Stimulated activated CD4-positive, alpha-beta T cell treated with anti-CD3 and anti-CD28 coated beads, TNF-alpha, amount 100 ng/mL, for 4 hours (primary cell): Measurements from ENCODE around the gene ZNF593OS.

Experiments
- DNase-seq, 3 experiments: peaks; one replicate each; pipeline ENCODE4 v3.0.0-alpha.2; 2020; ENCODE audit warnings: low read depth in 3 of 3

ZNF593OS gene

DNA sequence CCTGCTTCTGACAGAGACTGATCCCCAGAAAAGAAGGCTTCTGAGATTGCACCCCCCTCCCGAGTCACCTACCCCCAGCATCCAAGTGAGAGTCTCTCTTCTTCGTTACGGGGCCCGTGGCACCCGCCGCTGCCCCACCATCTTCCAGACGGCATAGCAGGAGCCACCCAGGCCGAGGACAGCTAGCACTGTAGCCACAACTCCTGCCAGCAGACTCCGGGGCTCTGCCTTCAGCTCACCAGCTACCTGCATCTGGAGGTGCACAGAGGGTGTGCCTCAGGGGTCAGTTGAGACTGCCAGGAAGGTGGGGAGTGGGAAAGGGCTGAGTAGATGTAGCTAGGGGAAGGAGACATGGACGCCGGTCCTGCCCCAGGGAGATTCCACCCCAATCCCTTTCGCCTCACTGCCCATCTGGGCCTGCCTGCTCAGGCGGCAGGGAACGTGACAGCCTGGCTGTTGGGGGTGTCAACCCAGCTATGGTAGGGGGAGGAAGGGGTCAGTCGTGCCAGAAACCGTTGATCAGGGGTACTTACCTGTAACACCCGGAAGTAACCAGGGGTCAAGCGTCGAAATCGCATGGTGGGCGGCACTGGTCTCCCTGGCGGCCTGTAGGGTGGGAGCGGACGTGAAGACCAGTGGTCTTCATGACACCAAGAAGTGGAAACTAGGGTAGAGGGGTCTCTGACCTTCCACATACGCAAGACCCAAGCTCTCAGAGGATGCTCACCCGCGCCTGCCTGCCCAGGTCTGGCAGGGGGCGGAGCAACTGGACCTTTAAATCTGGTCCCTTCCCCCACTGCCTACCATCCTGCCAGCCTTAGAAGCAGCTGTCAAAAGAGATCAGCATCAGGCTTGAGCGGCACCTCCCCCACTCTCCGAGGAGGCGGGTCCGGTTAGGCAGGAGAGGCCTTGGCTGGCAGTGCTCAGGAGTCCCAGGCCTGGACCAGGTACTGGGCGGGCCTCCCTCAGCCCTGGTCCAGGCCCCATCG, at the start of gene ZNF593OS:
Gene ZNF593OS (minus strand): TSS at position 749 of the 989 bp plus-strand sequence. CDS start 171 bp downstream, at position 578.
- no peak for DNase-seq

DNA sequence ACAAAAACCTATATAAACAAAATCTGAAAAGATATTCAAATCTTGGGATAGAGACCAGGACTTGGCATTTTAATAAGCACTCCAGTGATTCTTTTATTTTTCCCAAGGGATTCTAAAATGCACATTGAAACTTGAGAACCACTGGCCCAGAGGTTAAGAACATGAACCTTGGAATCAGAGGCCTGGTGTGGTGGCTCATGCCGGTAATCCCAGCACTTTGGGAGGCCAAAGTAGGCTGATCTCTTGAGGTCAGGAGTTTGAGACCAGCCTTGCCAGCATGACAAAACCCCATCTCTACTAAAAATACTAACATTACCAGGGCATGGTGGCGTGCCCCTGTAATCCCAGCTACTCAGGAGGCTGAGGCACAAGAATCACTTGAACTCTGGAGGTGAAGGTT, 49.5 kb upstream of the ZNF593OS start:
- DNase-seq: no peak

GRCh38 chr1:26220199-26220912, 48.7 kb upstream of the ZNF593OS start:
- no peak for DNase-seq

- DNase-seq: no peak
Measured at GRCh38 chr1:26218906-26219494, 47.4 kb upstream of the ZNF593OS start.

- DNase-seq: no peak
Measured at GRCh38 chr1:26215246-26215645, 43.6 kb upstream of the ZNF593OS start.

DNA sequence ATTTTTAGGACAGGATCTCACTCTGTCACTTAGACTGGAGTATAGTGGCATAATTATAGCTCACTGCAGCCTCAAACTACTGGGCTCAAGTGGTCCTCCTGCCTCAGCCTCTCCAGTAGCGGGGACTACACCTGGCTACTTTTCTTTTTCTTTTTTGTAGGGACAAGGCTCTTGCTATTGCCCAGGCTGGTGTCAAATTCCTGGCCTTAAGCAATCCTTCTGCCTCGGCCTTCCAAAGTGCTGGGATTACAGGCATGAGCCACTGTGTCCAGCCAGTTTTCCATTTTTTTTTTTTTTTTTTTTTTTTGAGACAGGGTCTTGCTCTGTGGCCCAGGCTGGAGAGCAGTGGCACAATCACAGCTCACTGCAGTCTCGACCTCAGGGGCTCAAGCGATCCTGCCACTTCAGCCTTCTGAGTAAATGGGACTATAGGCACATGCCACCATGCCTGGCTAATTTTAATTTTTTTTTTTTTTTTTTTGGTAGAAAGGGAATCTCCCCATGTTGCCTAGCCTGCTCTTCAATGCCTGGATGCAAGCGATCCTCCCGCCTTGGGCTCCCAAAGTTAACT, 41.8 kb upstream of the ZNF593OS start:
- no peak for DNase-seq

DNA sequence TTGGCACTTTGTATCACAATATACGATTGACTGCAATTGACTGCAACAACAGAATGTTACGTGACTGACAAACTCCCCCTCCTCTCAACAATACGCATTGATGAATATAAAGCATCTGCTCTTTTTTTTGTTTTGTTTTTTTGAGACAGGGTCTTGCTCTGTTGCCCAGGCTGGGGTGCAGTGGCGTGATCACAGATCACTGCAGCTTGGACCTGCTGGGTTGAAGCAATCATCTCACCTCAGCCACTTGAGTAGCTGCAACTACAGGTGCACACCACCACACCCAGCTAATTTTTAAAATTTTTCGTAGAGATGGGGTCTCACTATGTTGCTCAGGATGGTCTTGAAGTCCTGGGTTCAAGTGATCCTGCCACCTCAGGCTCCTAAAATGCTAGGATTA, 41.1 kb upstream of the ZNF593OS start:
- no peak for DNase-seq

DNA sequence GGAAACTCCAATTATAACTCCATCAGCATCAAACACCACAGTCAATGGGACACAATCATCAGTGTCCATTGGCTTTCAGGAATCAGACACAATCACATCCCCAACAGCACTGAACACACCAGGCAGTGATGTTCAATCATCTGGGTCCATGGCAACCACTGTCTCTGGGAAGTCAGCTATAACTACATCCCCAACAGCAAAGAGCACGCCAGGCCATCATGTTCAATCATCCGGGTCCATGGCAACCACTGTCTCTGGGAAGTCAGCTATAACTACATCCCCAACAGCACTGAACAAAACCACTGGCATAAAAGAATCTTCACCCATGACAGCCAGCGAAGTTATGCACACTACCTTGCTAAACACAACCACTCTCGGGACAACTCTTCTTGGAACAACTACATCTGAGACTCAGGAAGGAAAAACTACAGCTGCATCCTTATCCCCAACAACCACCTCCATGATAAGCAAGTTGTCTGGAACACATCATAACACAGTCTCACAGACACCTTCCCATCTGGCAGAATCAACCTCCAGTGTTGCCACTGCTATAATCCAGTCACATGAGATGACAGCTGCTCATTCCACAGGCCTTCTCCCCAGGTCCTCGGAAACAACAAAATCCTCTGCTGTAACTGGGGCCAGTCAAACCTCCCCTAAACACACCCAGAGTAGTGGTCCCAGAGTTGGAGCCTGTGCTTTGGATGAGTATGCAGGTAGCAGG, 38.7 kb upstream of the ZNF593OS start:
- no peak for DNase-seq

DNA sequence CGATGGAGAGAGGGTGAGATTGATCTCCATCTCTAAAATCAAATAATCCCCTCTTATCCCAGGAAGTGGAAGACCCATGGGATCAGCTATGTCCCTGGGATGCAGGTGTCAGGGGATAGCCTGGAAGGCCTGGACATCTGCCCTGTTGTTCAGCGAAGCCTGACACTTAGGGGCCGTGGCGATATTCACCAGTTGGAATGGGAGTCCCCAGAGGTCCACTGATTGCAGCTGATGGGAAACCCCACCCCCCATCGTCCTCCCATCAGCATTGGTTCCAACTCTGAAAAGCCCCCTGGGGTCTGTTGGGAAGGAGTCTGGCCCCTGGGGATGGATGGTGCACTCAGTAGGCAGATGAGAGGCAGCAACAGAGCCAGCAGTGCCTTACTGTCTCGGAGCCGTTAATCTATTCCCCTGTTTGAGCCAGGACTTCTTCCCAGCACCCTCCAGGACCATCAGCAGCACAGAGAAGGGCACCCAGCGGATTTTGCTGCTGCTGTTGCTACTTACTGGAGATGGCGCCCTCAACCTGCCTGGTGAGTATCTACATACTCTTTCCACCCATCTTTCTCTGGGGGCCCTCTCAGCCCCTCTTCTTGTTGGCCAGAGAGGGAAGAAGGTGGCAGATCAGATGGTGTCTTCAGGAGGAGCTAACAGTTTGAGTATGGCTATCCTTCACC, 32.1 kb upstream of the ZNF593OS start:
- no peak for DNase-seq

GRCh38 chr1:26200413-26200812, 28.8 kb upstream of the ZNF593OS start:
- no peak for DNase-seq

DNA sequence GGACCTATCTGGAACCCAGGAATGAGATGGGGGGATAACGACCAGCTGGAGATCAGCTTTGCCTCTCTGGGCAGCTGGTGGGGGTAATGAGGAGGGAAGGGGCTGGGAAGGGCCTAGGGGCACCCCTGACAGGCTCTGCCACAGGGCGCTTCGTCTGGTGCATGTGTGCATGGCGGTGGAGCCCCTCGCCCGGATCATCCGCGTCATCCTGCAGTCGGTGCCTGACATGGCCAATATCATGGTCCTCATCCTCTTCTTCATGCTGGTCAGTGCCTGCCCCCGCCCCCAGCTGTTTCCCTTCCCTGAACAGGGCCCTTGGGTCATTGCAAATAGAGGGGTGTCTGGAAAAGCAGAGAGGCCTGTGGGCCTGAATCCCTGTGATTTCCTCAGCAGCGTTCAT, 26.2 kb upstream of the ZNF593OS start:
- no peak for DNase-seq

- no peak for DNase-seq
Measured at GRCh38 chr1:26197301-26197700, 25.7 kb upstream of the ZNF593OS start.

- no peak for DNase-seq
Measured at GRCh38 chr1:26195805-26196204, 24.2 kb upstream of the ZNF593OS start.

GRCh38 chr1:26191739-26192138, 20.1 kb upstream of the ZNF593OS start:
- DNase-seq: no peak

- no peak for DNase-seq
Measured at GRCh38 chr1:26190373-26190987, 18.8 kb upstream of the ZNF593OS start, which contains the start of gene CATSPER4. Gene CATSPER4 (plus strand): TSS chr1:26190602. CDS start chr1:26190628, 26 bp downstream.

- no peak for DNase-seq
Measured at GRCh38 chr1:26189751-26190275, 18.2 kb upstream of the ZNF593OS start.

DNA sequence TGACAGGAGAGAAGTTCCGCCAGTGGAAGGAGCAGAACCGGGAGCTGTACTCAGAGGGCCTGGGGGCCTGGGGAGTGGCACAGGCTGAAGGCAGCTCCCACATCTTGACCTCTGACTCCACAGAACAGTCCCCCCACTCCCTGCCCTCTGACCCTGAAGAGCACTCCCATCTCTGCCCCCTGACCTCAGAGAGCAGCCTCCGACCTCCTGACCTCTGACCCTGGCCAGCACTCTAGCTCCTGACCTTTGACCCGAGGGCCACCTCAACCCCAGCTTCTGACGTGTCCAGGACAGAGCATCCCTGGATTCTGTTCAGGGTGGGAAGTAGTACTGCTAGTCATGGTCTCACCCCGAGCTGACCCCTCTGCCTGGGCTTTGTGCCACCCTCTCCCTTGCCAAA, 17.7 kb upstream of the ZNF593OS start:
- DNase-seq: no peak

DNA sequence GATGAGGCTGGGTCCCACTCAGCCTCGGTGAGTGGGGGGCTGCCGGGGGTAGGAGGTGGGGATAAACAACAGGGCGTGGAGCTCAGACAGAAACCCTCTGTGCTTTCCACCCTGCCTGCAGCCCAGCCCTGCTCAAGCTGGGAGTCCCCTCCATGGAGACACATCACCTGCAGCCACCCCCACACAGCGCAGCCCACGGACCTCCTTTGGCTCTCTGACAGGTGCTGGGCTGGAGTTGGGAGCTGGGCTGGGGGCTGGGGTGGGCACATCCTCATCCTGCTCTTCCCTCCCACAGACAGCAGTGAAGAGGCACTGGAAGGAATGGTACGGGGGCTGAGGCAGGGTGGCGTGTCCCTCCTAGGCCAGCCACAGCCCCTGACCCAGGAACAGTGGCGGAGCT, 16.8 kb upstream of the ZNF593OS start:
- no peak for DNase-seq

DNA sequence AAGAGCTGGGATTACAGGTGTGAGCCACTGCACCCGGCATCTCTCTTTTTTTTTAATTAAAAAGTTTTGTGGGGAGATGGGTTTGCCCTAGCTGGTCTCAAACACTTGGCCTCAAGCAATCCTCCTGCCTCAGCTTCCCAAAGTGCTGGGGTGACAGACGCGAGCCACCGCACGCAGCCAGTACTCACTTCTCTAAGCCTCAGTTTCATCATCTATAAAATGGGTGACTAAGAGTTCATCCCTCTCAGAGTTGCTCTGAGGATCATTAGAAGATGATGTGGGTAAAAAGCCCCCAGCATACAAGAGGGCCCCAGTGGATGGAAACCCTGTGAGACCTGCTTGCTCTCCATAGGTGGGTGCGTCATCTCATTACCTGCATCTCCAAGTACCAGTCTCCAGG, 16.2 kb upstream of the ZNF593OS start:
- DNase-seq: no peak

DNA sequence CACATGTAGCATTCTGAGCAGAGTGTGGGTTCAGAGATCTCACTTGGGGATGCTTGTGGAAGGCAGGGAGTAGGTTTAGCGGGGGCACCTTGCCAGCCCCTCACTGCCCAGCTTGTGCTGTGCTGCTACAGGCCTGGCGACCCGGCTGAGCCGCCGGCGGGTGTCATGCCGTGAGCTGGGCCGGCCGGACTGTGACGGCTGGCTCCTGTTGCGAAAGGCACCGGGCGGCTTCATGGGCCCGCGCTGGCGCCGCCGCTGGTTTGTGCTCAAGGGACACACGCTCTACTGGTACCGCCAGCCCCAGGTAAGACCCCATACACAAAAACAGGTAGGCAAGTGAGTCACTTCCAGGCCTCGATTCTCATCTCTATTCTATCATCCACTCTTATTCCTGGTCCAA, 13.3 kb upstream of the ZNF593OS start:
- no peak for DNase-seq
